Esophagus muscularis mucosa (tissue), 4 donors: ENCODE results near the gene GNPTG. TPM values are rescaled to one million over a fixed set of nuclear protein-coding genes. Genes with fewer than 3 reads are reported as not detected.

Source experiments
- DNase-seq: peaks from one replicate; pipeline ENCODE4 v3.0.0-alpha.2; 2017; ENCODE audit errors: extremely low spot score
- H3K27ac ChIP-seq, 4 donors: fragments of 200-600 bp; sonication (generic); replicated peaks in 1 of 4; 1 replicate in 3 of 4; 2 replicates in 1 of 4; pipeline ENCODE4 v1.5.1; 2016 to 2019; ENCODE audit warnings: mild to moderate bottlenecking in 1 of 4
- H3K27me3 ChIP-seq, 4 donors: fragments of 200-600 bp; sonication (generic); one replicate each; pipeline versions ENCODE4 v1.5.1 to v1.6.0; 2016 to 2019
- H3K36me3 ChIP-seq, 4 donors: fragments of 200-600 bp; sonication (generic); one replicate each; pipeline ENCODE4 v1.5.1; 2016 to 2019
- H3K4me1 ChIP-seq, 4 donors: fragments of 200-600 bp; sonication (generic); one replicate each; pipeline ENCODE4 v1.5.1; 2016 to 2019
- H3K4me3 ChIP-seq, 4 donors: fragments of 200-600 bp; sonication (generic); 1 replicate in 2 of 4; 2 replicates in 2 of 4; pipeline ENCODE4 v1.5.1; 2016 to 2019; ENCODE audit warnings: mild to moderate bottlenecking in 4 of 4, moderate library complexity in 1 of 4
- H3K9me3 ChIP-seq, 4 donors: fragments of 200-600 bp; sonication (generic); 1 replicate in 3 of 4; 2 replicates in 1 of 4; pipeline ENCODE4 v1.5.1; 2016 to 2019
- EP300 ChIP-seq: sonication (generic); formaldehyde crosslinking; IDR thresholded peaks from one replicate; pipeline ENCODE4 v1.6.1; 2017; ENCODE audit warnings: antibody characterized with exemption
- POLR2A ChIP-seq: fragments of 450-650 bp; IDR thresholded peaks from one replicate; pipeline ENCODE4 v1.6.1; 2017; ENCODE audit warnings: antibody characterized with exemption, moderate library complexity, mild to moderate bottlenecking, low read depth
- POLR2AphosphoS5 ChIP-seq, 2 donors: sonication (generic); formaldehyde crosslinking; IDR thresholded peaks; one replicate each; pipeline ENCODE4 v1.6.1; 2017; ENCODE audit warnings: antibody characterized with exemption in 2 of 2
- whole genome bisulfite sequencing: methylation state at CpG from one replicate; pipeline ENCODE4 v1.1.5; 2018; 5-methylcytosine and 5-hydroxymethylcytosine counted together
- intact Hi-C: fragments of 100-400 bp; cut with DNase I; formaldehyde crosslinking; loops from one replicate; pipeline ENCODE4 v1.15.1; 2023
- total RNA-seq, 4 donors: library from RNA; depleted of rRNA; stranded (reverse); fragments of >200 nt; gene quantifications; one replicate each; pipeline versions ENCODE4 v1.1.0 to v1.2.1, GENCODE V29; 2016
- TF ChIP-seq, protein P1 (sequence below), 3 experiments: fragments of 200-600 bp in 2 of 3; fragments of 450-650 bp in 1 of 3; sonication (generic) in 2 of 3; IDR thresholded peaks; one replicate each; pipeline ENCODE4 v1.5.1; 2017 to 2019; ENCODE audit warnings: antibody characterized with exemption in 3 of 3, mild to moderate bottlenecking in 2 of 3, moderate library complexity in 1 of 3

Gene GNPTG
- total RNA-seq, 4 donors from 2014 or later = 54.4 to 70.5 (median 61.1) TPM

DNA sequence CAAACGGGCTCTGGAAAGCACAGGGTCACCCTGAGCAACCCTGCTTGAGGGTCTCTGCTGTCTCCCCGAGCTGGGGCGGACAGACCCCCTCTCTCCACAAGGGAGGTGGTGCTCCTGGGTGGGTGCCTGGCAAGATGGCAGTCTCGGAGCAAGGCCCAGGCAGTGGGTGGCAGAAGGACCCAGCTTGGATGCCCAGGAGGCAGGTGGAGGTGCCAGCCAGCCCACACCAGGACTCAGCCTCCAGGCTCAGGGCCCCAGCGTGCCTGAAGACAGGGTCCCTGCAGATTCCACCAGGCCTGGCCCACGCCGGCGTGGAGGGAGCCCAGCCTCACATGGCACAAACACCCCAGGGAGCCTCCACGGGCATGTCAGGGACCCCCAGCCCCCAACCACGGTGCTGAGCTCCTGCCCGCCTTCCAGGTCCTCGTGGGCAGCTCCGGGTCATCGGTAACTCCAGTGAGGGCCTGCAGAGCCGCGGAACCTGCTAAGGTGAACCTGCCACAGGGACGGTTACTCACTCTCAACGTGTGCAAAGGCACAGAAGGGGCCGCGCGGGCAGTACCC lies 42.0 kb downstream of the GNPTG start:
- H3K4me3 ChIP-seq = no peak overlapping the region
- H3K36me3 ChIP-seq = peaks cover 50 to 98% (median 91%) of the 10 kb centered on the region in 4 donors
- TF ChIP-seq POLR2A = no peak
- TF ChIP-seq EP300 = no peak
- TF ChIP-seq POLR2AphosphoS5 (IDR thresholded peaks at IDR 0.05) = no peak
- TF ChIP-seq, protein P1, sequence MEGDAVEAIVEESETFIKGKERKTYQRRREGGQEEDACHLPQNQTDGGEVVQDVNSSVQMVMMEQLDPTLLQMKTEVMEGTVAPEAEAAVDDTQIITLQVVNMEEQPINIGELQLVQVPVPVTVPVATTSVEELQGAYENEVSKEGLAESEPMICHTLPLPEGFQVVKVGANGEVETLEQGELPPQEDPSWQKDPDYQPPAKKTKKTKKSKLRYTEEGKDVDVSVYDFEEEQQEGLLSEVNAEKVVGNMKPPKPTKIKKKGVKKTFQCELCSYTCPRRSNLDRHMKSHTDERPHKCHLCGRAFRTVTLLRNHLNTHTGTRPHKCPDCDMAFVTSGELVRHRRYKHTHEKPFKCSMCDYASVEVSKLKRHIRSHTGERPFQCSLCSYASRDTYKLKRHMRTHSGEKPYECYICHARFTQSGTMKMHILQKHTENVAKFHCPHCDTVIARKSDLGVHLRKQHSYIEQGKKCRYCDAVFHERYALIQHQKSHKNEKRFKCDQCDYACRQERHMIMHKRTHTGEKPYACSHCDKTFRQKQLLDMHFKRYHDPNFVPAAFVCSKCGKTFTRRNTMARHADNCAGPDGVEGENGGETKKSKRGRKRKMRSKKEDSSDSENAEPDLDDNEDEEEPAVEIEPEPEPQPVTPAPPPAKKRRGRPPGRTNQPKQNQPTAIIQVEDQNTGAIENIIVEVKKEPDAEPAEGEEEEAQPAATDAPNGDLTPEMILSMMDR (IDR thresholded peaks at IDR 0.05) = no peak
- no peaks in the 10 kb centered on the region for H3K9me3 ChIP-seq
- H3K27ac ChIP-seq = no peak overlapping the region
- no peaks in the 10 kb centered on the region for H3K27me3 ChIP-seq
- DNase-seq = no peak
- WGBS = 96% methylated on average over 11 of the region's 21 CpGs
- H3K4me1 ChIP-seq = no peaks in the 10 kb centered on the region
- intact Hi-C loops = no loop called here

DNA sequence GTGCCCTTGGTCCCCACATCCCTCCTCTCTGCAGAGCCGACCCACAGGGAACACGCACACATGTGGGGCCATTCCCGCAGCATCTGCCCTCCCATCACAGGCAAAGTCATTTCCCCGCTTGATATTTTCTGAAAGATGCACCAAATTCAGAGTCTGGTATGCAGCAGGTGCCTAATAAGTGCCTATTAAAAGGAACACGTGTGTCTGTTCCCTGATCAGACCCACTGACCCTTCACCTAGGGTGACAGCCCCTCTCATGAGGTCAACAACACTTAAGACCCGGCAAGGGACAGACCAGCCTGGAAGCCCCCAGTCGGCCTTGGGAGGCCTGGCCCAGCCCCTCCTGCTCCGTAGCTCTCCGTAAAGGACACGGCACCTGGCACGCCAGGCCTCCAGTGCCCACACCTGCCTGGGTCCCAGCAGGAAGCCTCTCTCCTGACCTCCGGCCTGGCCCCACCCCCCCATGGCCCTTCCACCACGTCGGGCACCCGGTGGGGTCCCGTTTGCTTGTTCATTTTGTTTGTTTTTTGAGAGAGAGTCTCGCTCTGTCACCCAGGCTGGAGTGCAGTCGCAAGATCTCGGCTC lies 42.7 kb downstream of the GNPTG start:
- Histone ChIP-seq H3K27ac (no peak overlapping the region), H3K36me3 (peaks cover 52 to 98% (median 91%) of the 10 kb centered on the region in 4 donors), H3K9me3 (no peaks in the 10 kb centered on the region), H3K4me3 (no peak overlapping the region), H3K27me3 (no peaks in the 10 kb centered on the region), H3K4me1 (no peaks in the 10 kb centered on the region)
- intact Hi-C loops = no loop called here
- TF ChIP-seq, protein P1 (IDR thresholded peaks at IDR 0.05) = no peak
- no peak for TF ChIP-seq EP300
- TF ChIP-seq POLR2AphosphoS5 (IDR thresholded peaks at IDR 0.05) = no peak
- no peak for TF ChIP-seq POLR2A
- DNase-seq = no peak
- 92% methylated on average over 19 of the region's 19 CpGs for WGBS

DNA sequence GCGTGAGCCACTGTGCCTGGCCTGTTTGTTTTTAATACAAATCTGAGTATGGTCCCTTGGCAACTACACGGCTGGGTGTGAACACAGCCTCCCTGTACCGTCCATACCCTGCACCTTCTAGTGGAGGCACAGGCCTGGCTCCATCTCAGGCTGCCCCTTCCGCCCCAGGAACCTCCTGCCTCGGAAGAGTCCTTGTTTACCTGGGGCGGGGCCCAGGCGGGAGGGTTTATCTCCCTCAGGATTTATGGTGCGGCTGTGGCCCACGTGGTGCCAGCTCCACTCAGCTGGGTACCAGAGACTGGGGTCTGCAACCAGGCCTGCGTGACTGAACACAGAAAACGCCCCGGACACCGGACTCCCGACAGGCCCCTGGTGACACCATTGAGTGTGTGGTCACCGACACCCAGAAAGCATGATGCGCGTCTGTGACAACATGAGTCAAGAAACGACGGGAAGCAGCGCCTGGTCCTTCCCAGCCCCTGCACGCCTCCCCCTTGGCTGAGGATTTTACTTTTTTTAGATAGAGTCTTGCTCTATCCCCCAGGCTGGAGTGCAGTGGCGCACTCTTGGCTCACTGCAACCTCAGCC lies 43.8 kb downstream of the GNPTG start:
- H3K36me3 ChIP-seq = peaks cover 51 to 98% (median 90%) of the 10 kb centered on the region in 4 donors
- whole genome bisulfite sequencing = 94% methylated on average over 18 of the region's 22 CpGs
- no peaks in the 10 kb centered on the region for H3K4me1 ChIP-seq
- intact Hi-C loops = no loop called here
- H3K4me3 ChIP-seq = no peak overlapping the region
- no peak for DNase-seq
- no peaks in the 10 kb centered on the region for H3K9me3 ChIP-seq
- H3K27ac ChIP-seq = no peak overlapping the region
- H3K27me3 ChIP-seq = no peaks in the 10 kb centered on the region
- TF ChIP-seq POLR2AphosphoS5 (IDR thresholded peaks at IDR 0.05) = no peak
- TF ChIP-seq POLR2A = no peak

DNA sequence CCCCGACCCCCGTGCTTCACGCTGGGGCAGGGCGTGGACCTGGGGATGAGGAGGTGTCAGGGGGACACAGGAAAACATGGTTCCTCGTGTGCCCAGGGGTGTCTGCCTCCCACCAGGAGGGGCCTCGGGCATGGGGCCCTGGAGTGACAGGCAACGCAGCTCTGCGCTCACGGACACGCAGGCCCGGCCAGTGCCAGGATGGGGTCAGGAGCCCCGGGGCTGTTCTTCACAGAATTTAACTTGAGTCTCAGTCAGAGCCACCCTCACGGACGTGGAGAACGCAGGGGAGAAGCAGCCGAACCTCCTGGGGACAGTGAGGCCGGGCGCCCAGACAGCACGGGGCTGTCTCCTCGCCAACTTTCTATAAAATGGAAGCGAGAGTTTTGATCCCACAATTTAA lies 46.0 kb downstream of the GNPTG start:
- intact Hi-C loops = no loop called here
- no peak for TF ChIP-seq POLR2A
- 100% methylated on average over 1 of the region's 21 CpGs for WGBS
- no peak overlapping the region for H3K27ac ChIP-seq
- no peaks in the 10 kb centered on the region for H3K4me1 ChIP-seq
- no peak for DNase-seq
- H3K9me3 ChIP-seq = no peaks in the 10 kb centered on the region
- peaks cover 60 to 98% (median 93%) of the 10 kb centered on the region in 4 donors for H3K36me3 ChIP-seq
- H3K27me3 ChIP-seq = no peaks in the 10 kb centered on the region
- H3K4me3 ChIP-seq = no peak overlapping the region

DNA sequence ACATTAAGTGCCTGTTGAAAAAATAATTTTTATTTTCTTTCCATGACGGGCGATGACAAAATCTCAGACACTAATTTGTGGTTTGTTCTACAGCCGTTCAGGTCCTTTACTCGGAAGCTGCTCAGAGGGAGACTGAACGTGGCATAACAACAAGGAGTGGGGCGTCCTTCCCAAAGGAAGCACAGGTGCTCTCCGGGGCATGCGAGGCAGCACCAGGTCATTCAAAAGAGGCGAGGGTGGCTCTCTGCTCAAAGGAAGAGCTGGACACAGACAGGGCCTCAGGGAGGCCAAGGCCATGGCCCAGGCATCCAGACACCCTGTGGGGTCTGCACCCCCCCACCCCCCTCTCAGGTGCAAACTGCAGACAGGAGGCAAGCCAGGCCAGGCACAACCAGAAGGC lies 46.6 kb downstream of the GNPTG start:
- no peak for DNase-seq
- Histone ChIP-seq H3K4me1 (no peaks in the 10 kb centered on the region), H3K27me3 (no peaks in the 10 kb centered on the region), H3K9me3 (no peaks in the 10 kb centered on the region), H3K36me3 (peaks cover 57 to 98% (median 93%) of the 10 kb centered on the region in 4 donors), H3K27ac (no peak overlapping the region), H3K4me3 (no peak overlapping the region)
- TF ChIP-seq EP300 = no peak
- TF ChIP-seq, protein P1 (IDR thresholded peaks at IDR 0.05) = no peak
- TF ChIP-seq POLR2A = no peak
- TF ChIP-seq POLR2AphosphoS5 (IDR thresholded peaks at IDR 0.05) = no peak
- WGBS = 93% methylated on average over 9 of the region's 9 CpGs
- intact Hi-C loops = no loop called here
